ENCODE data around the gene ADGRF3. TPM values are rescaled to one million over a fixed set of nuclear protein-coding genes. Genes with fewer than 3 reads are reported as not detected.
A peak's percentile ranks its signal among the peaks of the same experiment; 100 is the strongest.

Gene ADGRF3
- total and polyA plus RNA-seq, 2 of the 13 experiments (the other 11 are each of a cell fraction or from before 2014, with no cell fraction given) = 0.40 to 1.5 TPM

GRCh38 chr2:26330114-26330549 is 16.5 kb downstream of the ADGRF3 start (continued):
- TF ChIP-seq ZFP91 (CRISPR knock-in tag; IDR thresholded peaks at IDR 0.05; ENCODE audit: borderline replicate concordance) (no peak), JUNB (CRISPR knock-in tag; IDR thresholded peaks at IDR 0.05; ENCODE audit: borderline replicate concordance) (no peak), ZNF782 (CRISPR knock-in tag; IDR thresholded peaks at IDR 0.05; ENCODE audit: borderline replicate concordance) (no peak), POGK (CRISPR knock-in tag; conservative IDR thresholded peaks at IDR 0.05) (no peak), ZBTB26 (CRISPR knock-in tag; IDR thresholded peaks at IDR 0.05; ENCODE audit: borderline replicate concordance) (peak; percentile 25; the same call in 1 of the 2 replicates), ZNF143 (CRISPR knock-in tag; IDR thresholded peaks at IDR 0.05) (no peak), TEF (CRISPR knock-in tag; IDR thresholded peaks at IDR 0.05) (no peak), AGO2 (optimal IDR thresholded peaks at IDR 0.05; ENCODE audit: low read depth, low read length) (no peak), ZNF792 (CRISPR knock-in tag; IDR thresholded peaks at IDR 0.05) (no peak), NKX3-1 (CRISPR knock-in tag; IDR thresholded peaks at IDR 0.05) (no peak), ZNF598 (CRISPR knock-in tag; IDR thresholded peaks at IDR 0.05; ENCODE audit: borderline replicate concordance) (no peak), ARID3A (IDR thresholded peaks at IDR 0.05; ENCODE audit: low read depth, low read length) (peak; percentile 60; the same call in 1 of the 2 replicates), ZNF570 (CRISPR knock-in tag; IDR thresholded peaks at IDR 0.05; ENCODE audit: borderline replicate concordance) (no peak), SIN3A (IDR thresholded peaks at IDR 0.05; ENCODE audit: borderline replicate concordance, low read depth, low read length) (no peak), NFIC (IDR thresholded peaks at IDR 0.05; ENCODE audit: low read length) (no peak), ZSCAN9 (CRISPR knock-in tag; IDR thresholded peaks at IDR 0.05; ENCODE audit: borderline replicate concordance) (peak; percentile 67; the same call in 1 of the 2 replicates), ZNF33B (CRISPR knock-in tag; IDR thresholded peaks at IDR 0.05) (peak; percentile 61; the same call in 1 of the 2 replicates), ZNF343 (CRISPR knock-in tag; IDR thresholded peaks at IDR 0.05) (no peak), ZNF780A (CRISPR knock-in tag; IDR thresholded peaks at IDR 0.05) (no peak), ZNF703 (CRISPR knock-in tag; IDR thresholded peaks at IDR 0.05; ENCODE audit: borderline replicate concordance) (no peak), ZNF513 (CRISPR knock-in tag; conservative IDR thresholded peaks at IDR 0.05) (no peak), ZFP90 (CRISPR knock-in tag; IDR thresholded peaks at IDR 0.05; ENCODE audit: borderline replicate concordance) (no peak)
